MM.1S (cell line): ENCODE data around the gene ARMH2.

Source experiments
- CTCF ChIP-seq: fragments of 300-600 bp; sonication (generic); IDR thresholded peaks from 2 replicates; pipeline ENCODE4 v1.5.1; 2016; ENCODE audit warnings: antibody characterized with exemption, low read length, mixed read lengths
- EZH2 ChIP-seq: fragments of 300-600 bp; sonication (generic); optimal IDR thresholded peaks from 2 replicates; pipeline ENCODE3; 2017; ENCODE audit warnings: low read depth, mild to moderate bottlenecking, antibody characterized with exemption, low read length, mixed read lengths

DNA sequence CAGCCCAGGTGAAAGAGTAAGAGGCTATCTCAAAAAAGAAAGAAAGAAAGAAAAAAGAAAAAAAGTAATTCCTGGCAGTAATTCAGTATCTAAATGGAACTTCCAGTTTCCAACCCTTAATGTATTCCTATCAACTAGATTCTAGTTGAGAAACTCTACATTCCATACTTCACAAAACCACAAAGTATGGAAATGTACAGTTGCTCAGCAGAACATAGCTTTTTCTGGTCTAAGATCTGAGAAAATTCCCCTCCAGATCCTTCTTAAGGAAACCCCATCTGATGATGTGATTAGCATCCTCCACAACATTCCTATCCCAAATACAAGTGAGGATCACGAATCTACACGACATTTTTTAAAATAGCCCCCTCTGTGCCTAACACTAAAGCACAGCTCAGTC, 3.6 kb downstream of the ARMH2 start:
- no peak for TF ChIP-seq CTCF
- TF ChIP-seq EZH2, result no peak
